ENCODE measurements around the gene RBM10. TPM values are rescaled to one million over a fixed set of nuclear protein-coding genes. Genes with fewer than 3 reads are reported as not detected.
A peak's percentile ranks its signal among the peaks of the same experiment; 100 is the strongest.

RBM10 gene
- total RNA-seq, 3 donors from 2014 or later, result 28.2 to 33.1 (median 31.0) TPM

DNA sequence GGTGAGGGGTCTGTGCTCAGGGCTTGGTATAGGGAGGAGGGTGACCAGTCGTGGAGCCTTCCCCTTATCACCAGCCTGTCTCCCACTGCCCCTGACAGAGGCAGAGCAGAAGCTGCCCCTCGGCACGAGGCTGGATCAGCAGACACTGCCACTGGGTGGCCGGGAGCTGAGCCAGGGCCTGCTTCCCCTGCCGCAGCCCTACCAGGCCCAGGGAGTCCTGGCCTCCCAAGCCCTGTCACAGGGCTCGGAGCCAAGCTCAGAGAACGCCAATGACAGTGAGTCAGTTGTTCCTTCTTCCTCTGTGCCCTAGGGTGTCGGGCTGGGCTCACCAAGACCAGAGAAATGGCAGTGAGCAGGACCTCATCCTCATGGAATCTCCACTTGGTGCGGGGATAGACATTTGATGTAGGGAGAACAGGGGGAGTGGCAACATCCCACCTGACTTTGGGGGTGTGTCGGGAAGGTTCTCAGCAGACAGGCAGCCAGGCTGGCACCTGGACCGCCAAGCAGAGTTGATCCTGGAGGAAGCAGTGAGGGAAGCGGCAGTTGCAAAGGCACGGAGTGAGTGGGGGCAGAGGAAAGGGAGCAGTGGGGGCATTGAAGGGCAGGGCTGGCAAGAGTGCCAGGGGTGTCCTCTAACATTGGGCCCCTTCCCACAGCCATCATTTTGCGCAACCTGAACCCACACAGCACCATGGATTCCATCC, 34.4 kb downstream of the RBM10 start:
- Histone ChIP-seq H3K36me3 (no peaks in the 10 kb centered on the region), H3K4me3 (no peak overlapping the region), H3K27ac (peak overlapping the region; percentile 56 to 74), H3K4me1 (no peaks in the 10 kb centered on the region), H3K9me3 (no peaks in the 10 kb centered on the region), H3K27me3 (peaks cover 0 to 93% of the 10 kb centered on the region in 2 donors)
- intact Hi-C loops (cut with DNase I; ENCODE audit: low total_unique reads), result no loop called here
- peak; percentile 52 to 83 for DNase-seq (ENCODE audit: low spot score in 2 of 2)
- TF ChIP-seq POLR2A (IDR thresholded peaks at IDR 0.05), result no peak

DNA sequence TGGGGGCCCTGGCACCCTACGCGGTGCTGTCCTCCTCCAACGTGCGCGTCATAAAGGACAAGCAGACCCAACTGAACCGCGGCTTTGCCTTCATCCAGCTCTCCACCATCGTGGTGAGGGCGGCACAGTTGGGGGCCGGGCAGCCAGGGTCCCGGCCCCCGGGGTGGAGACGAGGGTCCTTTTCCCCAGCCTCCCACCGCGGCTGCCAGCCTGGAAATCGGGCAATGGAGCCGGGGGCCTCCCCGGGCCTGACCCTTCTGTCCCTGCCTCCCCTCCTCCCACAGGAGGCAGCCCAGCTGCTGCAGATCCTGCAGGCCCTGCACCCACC, 34.9 kb downstream of the RBM10 start:
- no peaks in the 10 kb centered on the region for H3K36me3 ChIP-seq
- H3K4me1 ChIP-seq, result no peaks in the 10 kb centered on the region
- DNase-seq (ENCODE audit: low spot score in 2 of 2), result no peak
- intact Hi-C loops (cut with DNase I; ENCODE audit: low total_unique reads), result no loop called here
- H3K4me3 ChIP-seq, result no peak overlapping the region
- peak overlapping the region; percentile 43 to 56 for H3K27ac ChIP-seq
- no peaks in the 10 kb centered on the region for H3K9me3 ChIP-seq
- TF ChIP-seq POLR2A (IDR thresholded peaks at IDR 0.05), result no peak
- TF ChIP-seq POLR2AphosphoS5 (IDR thresholded peaks at IDR 0.05), result no peak
- TF ChIP-seq, protein P1, sequence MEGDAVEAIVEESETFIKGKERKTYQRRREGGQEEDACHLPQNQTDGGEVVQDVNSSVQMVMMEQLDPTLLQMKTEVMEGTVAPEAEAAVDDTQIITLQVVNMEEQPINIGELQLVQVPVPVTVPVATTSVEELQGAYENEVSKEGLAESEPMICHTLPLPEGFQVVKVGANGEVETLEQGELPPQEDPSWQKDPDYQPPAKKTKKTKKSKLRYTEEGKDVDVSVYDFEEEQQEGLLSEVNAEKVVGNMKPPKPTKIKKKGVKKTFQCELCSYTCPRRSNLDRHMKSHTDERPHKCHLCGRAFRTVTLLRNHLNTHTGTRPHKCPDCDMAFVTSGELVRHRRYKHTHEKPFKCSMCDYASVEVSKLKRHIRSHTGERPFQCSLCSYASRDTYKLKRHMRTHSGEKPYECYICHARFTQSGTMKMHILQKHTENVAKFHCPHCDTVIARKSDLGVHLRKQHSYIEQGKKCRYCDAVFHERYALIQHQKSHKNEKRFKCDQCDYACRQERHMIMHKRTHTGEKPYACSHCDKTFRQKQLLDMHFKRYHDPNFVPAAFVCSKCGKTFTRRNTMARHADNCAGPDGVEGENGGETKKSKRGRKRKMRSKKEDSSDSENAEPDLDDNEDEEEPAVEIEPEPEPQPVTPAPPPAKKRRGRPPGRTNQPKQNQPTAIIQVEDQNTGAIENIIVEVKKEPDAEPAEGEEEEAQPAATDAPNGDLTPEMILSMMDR (IDR thresholded peaks at IDR 0.05), result no peak
- H3K27me3 ChIP-seq, result peaks cover 0 to 93% of the 10 kb centered on the region in 2 donors

DNA sequence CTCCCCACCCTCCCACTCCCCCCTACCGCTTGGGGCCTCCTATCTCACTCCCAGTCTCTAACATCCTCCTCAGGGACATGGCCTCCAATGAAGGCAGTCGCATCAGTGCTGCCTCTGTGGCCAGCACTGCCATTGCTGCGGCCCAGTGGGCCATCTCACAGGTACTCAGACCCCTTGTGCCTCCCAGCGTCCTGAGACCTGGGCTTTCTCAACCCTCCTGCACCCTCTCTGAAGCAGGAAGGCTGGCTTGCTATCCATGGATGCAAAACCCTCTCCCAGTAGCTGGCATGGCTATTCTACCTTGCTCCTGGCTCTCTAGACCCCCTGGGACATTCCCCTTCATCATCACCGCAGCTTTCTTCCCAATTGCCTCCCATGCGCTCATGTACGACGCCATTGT, 35.3 kb downstream of the RBM10 start:
- DNase-seq (ENCODE audit: low spot score in 2 of 2), result no peak
- peaks cover 0 to 93% of the 10 kb centered on the region in 2 donors for H3K27me3 ChIP-seq
- H3K4me1 ChIP-seq, result no peaks in the 10 kb centered on the region
- H3K9me3 ChIP-seq, result no peaks in the 10 kb centered on the region
- H3K4me3 ChIP-seq, result no peak overlapping the region
- no peaks in the 10 kb centered on the region for H3K36me3 ChIP-seq
- no peak overlapping the region for H3K27ac ChIP-seq
- TF ChIP-seq POLR2AphosphoS5 (IDR thresholded peaks at IDR 0.05) (no peak), POLR2A (IDR thresholded peaks at IDR 0.05) (no peak)
- TF ChIP-seq, protein P1 (IDR thresholded peaks at IDR 0.05), result no peak
- intact Hi-C loops (cut with DNase I; ENCODE audit: low total_unique reads), result no loop called here

DNA sequence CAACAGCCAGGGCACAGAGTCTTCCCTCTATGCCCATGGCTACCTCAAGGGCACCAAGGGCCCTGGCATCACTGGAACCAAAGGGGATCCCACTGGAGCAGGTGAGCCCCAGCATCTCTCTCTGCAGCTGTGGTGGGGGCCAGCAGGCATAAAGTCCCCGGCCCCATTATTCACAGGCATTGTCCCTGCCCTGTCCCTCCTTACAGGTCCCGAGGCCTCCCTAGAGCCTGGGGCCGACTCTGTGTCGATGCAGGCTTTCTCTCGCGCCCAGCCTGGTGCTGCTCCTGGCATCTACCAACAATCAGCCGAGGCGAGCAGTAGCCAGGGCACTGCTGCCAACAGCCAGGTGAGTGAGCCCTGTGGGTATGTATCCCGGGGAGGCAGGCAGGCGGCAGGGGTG, 36.3 kb downstream of the RBM10 start:
- intact Hi-C loops (cut with DNase I; ENCODE audit: low total_unique reads), result no loop called here
- H3K36me3 ChIP-seq, result no peaks in the 10 kb centered on the region
- H3K4me3 ChIP-seq, result no peak overlapping the region
- TF ChIP-seq POLR2A (IDR thresholded peaks at IDR 0.05), result no peak
- TF ChIP-seq, protein P1 (IDR thresholded peaks at IDR 0.05), result no peak
- TF ChIP-seq POLR2AphosphoS5 (IDR thresholded peaks at IDR 0.05), result no peak
- H3K9me3 ChIP-seq, result no peaks in the 10 kb centered on the region
- H3K4me1 ChIP-seq, result no peaks in the 10 kb centered on the region
- peaks cover 0 to 92% of the 10 kb centered on the region in 2 donors for H3K27me3 ChIP-seq
- no peak overlapping the region for H3K27ac ChIP-seq
- no peak for DNase-seq (ENCODE audit: low spot score in 2 of 2)

DNA sequence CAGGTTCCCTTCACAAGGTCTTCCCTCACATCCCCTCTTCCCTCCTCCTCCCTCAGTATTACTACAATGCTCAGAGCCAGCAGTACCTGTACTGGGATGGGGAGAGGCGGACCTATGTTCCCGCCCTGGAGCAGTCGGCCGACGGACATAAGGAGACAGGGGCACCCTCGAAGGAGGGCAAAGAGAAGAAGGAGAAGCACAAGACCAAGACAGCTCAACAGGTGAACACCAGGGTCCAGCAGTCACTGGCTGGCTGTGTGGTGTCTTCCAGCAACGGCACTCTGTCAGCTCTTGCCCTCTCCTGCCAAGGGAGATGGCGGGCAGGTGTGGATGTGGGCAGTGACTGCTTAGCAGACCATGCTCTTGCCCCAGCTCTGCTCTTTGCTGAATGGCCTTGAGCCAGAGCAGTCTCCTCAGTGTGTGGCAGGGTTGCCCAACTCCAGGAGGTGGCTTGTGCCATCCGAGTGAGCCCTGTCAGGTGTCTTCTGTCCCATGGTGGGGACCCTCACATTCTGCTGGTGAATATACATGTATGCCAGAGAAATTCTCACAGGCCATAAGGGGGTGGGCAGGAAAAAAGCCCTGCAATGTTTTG, 37.2 kb downstream of the RBM10 start:
- no peaks in the 10 kb centered on the region for H3K9me3 ChIP-seq
- intact Hi-C loops (cut with DNase I; ENCODE audit: low total_unique reads), result no loop called here
- TF ChIP-seq, protein P1 (IDR thresholded peaks at IDR 0.05), result no peak
- no peak for TF ChIP-seq POLR2A (IDR thresholded peaks at IDR 0.05)
- no peak for TF ChIP-seq POLR2AphosphoS5 (IDR thresholded peaks at IDR 0.05)
- H3K36me3 ChIP-seq, result no peaks in the 10 kb centered on the region
- no peak for DNase-seq (ENCODE audit: low spot score in 2 of 2)
- H3K4me3 ChIP-seq, result no peak overlapping the region
- H3K27me3 ChIP-seq, result peaks cover 0 to 91% of the 10 kb centered on the region in 2 donors
- no peak overlapping the region for H3K27ac ChIP-seq
- no peaks in the 10 kb centered on the region for H3K4me1 ChIP-seq
